GM19324 (cell line): ENCODE measurements around the gene RNH1.

ENCODE experiments used
- ATAC-seq: cut with Tn5 transposase; IDR thresholded peaks from one replicate; pipeline ENCODE4 v1.9.1; 2021; ENCODE audit warnings: mild to moderate bottlenecking, moderate library complexity; ENCODE audit not compliant: unreplicated experiment, low FRiP score

The RNH1 gene

DNA sequence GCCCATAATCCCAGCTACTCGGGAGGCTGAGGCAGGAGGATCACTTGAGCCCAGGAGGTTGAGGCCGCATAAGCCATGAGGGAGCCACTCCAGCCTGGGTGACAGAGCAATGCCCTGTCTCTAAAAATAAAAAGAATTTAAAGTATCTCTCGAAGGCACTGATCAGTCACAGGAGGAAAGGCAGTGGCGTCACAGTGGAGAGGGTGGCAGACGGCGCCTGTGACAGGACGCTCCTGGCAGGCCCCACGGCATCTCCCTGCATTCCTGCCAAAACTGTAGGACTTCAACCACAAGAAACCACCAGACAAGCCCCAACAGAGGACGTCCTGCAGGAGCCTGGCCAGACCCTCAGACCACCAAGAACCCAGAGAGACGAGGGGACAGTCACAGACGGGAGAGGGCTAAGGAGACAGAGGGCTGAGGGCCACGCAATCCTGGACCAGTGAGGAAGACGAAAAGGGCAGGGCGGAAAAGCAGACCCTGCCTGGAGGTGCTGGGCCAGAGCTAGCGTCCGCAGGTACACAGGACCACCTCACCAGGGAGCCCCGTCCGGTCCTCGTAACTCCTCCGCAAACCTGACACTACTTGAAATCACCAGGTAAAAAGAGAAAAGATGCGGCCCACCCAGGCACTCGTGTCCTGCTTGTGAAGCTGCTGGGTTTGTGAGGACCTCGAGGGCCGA lies 5.9 kb downstream of the RNH1 start:
- no peak for ATAC-seq

GRCh38 chr11:499201-500076 lies 7.6 kb downstream of the RNH1 start:
- no peak for ATAC-seq

DNA sequence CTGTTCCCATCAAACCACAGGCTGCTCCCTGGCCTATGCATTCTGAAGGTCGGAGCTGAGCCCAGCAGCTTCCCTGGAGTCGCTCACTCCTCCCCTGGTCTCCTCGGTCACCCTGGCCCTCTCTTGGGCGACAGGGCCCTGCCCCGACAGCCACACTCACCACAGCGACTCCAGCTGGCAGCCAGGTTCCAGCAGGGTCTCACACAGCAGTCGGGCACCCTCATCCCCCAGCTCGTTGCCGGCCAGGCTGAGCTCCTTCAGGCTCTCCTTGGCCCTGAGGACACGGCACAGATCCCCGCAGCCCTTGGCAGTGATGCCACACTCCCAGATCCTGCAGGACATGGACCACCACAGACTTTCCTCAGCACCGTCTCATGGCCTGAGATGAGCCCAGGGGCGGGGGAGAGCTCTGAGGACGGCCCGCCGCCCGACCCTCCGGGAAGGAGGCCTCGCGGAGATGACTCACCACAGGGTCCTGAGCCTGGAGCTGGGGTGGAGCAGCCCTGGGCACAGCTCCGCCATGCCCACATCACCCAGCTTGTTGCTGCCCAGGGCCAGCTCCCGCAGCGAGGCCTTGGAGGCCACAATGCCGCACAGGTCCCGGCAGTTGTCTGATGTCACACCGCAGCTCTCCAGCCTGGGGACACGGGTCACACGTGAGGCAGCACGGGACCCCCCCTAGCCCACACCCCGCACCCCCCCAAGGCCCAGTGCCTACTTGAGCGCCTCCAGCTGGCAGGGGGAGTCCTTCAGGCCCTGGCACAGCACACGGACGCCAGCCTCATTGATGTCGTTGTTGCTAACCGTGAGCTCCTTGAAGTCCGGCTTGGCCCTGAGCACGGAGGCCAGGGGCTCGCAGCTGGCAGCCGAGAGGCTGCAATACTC lies 8.5 kb downstream of the RNH1 start:
- no peak for ATAC-seq

GRCh38 chr11:497565-498296 lies 9.3 kb downstream of the RNH1 start:
- no peak for ATAC-seq

DNA sequence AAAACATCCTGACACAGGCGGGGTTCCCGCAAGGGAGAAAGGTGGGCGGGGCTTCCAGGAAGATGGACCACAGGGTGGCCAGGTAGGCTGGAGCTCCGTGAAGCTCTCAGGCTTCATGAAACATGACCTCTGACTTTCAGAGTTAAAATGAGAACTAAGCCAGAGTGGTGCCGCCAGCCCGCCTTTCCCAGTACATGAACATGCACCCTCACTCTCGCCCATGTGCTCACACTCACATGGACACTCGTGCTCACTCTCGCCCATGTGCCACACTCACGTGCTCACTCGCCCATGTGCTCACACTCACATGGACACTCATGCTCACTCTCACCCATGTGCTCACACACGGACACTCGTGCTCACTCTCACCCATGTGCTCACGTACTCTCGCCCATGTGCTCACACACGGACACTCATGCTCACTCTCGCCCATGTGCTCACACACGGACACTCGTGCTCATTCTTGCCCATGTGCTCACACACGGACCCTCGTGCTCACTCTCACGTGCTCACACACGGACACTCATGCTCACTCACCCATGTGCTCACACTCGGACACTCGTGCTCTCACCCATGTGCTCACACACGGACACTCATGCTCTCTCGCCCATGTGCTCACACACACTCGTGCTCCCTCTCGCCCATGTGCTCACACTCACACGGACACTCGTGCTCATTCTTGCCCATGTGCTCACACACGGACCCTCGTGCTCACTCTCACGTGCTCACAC lies 10.0 kb downstream of the RNH1 start:
- ATAC-seq = no peak

DNA sequence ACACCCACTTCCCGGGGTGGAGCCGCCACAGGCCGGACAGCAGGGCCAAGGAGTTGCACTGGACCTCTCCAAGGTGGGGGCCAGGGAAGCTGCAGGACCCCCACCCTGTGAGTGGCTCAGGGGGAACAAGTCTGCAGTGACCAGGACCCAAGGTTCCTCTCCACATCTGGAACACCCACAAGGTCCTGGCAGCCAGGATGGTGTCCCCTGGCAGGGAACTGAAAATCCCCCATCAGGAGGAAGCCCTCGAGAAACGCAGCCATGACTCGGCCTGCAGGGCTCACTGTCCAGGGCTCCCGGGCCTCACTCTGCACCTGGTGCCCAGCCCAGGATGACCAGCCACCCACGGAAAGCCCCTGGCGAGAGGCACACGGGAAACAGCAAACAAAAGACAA lies 11.5 kb downstream of the RNH1 start:
- ATAC-seq = no peak

DNA sequence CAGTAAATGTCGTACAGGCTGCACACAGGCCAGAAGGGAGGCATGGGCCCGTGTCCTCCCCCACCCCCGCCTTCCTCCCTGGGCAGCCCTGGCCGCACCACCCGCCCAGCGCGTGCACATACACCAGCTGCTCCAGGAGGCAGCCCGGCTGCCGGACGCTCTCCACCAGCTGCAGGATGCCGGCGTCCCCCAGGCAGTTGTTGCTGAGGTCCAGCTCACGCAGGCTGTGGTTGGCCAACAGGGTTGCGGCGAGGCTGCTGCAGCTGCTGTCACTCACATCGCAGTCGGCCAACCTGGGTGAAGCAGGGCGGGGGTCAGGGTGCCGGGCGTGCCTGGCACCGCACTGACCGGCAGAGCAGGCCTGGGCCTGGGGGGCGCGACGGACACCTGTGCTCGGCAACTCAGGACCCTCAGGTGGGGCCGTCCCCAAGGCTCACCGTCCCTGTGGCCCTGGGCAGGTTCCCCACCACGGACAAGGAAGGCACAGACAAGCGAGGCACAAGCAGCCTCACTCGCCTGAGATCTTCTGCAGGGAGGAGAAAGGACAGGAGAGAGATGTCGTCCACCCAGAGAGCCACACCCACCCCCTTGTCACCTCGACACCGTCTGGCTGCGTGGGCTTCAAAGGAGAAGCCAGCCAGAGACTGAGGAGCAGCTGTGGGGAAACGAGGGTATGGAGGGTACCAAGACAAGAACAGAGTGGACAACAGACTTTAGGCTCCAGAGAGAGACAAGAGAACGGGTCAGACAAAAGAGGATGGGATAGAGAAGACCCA lies 12.1 kb downstream of the RNH1 start:
- no peak for ATAC-seq

DNA sequence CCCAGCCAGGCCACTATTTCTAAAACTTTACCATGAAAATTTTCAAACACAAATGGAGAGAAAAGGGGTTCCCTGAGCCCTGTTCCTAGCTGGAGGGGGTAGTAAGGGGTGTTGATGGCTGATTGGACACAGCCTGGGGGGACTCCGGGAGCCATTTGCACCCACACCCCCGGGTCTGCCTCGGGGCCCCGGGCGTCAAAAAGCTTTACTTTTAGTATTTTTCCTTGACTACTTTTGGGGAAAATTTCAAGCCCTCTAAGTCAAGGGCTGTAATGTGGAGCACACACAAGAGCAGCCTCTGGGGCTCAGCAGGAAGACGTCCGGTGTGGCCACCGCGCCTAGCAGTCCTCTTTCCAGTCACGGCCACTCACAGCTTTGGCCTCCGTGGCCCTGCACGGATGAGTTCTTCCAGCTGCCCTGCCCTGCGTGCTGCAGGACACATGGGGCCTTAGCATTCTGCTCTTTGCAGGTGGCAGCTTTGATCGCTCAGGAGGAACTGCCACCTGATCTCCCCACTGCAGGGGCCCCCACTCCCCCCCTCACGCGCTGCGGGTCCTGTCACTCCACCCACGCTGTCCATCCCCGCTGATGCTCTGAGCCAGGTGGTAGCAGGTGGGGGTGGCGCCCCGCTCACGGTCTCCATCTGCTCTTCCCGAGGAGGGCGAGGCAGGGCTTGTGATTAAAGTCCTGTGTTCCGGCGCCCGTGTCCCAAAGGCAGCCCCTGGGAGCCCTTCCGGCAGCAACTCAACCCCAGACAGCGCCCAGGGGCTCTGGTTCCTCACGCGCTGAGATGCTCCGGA lies 14.4 kb downstream of the RNH1 start:
- ATAC-seq = no peak

- ATAC-seq = no peak
These were observed 15.7 kb downstream of the RNH1 start for GRCh38 chr11:491358-491757.

GRCh38 chr11:490930-491260 lies 16.1 kb downstream of the RNH1 start:
- no peak for ATAC-seq

- no peak for ATAC-seq
These were observed 16.7 kb downstream of the RNH1 start for GRCh38 chr11:490186-490929.

DNA sequence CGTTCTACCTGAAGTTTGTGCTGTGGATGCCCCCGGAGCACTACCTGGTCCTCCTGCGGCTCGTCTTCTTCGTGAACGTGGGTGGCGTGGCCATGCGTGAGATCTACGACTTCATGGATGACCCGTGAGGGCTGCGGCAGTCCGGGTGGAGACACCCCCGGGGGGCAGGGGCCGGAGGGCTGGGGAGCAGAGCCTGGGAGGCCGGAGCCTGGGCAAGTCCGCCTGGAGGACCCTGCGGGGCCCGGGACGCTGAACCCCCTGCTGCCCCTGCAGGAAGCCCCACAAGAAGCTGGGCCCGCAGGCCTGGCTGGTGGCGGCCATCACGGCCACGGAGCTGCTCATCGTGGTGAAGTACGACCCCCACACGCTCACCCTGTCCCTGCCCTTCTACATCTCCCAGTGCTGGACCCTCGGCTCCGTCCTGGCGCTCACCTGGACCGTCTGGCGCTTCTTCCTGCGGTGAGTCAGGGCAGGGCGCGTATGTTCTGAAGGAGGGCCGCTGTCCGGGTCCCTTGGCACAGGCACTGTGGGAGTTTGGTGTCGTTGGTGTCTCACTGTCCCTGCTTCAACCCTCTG lies 17.3 kb downstream of the RNH1 start:
- no peak for ATAC-seq

DNA sequence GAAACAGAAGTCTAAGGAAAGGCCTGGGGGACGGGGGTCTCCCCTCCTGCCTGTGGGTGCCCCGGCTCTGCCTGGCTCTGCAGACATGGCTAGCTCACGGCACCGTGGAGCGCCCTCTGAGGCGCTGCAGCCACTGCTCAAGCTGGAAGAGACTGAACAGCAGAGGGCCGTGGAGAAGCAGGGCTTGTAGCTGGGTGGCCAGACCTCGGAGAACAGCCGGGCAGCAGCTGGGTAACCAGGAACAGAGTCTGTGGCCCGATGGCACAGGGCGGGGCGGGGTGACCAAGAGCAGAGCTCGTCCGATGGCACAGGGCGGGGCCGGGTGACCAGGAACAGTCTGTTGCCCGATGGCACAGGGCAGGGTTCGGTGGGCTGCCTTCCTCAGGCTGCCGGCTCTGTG lies 18.1 kb downstream of the RNH1 start:
- ATAC-seq = no peak

- ATAC-seq = no peak
These were observed 18.5 kb downstream of the RNH1 start for GRCh38 chr11:488579-488978.

DNA sequence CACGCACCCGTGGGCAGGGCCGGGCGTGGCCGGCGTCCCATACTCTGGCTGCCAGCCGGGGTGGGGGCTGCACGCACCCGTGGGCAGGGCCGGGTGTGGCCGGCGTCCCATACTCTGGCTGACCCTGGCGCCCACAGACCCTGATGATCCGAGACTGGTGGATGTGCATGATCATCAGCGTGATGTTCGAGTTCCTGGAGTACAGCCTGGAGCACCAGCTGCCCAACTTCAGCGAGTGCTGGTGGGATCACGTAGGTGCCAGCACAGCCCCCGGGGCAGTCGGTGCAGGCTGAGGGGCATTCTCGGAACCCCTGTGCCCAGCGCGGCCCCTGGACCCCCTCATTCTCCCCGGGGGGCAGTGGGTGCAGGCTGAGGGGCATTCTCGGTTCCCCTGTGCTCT lies 19.0 kb downstream of the RNH1 start:
- no peak for ATAC-seq

DNA sequence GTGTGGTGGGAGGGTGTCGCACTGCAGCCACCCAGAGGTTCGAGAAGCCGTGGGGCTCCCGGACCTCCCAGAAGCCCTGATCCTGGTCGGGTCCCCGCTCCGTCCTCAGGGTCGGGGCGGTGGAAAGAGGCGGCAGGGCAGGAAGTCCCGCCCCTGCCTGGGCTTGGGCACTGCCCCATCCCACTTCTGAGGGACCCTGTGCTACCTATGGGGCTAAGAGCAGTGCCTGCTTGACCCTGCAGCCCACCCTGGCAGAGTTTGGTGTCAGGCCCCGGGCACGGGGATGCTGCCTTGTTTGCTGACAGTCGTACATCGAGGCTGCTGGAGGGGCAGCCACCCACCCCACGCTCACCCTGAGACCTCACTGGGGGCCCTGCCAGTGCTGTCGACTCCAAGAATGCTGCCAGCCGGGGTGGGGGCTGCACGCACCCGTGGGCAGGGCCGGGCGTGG lies 19.4 kb downstream of the RNH1 start:
- no peak for ATAC-seq

GRCh38 chr11:486189-486588 lies 20.9 kb downstream of the RNH1 start:
- no peak for ATAC-seq
